HG03558 (cell line): ENCODE results near the gene KCNE2.
"Not testable (repeated sequence)": the region's sequence is repeated elsewhere in the genome, so short reads cannot be mapped to it uniquely, and the experiment has no call there.

ENCODE experiments used
- ATAC-seq: cut with Tn5 transposase; IDR thresholded peaks from one replicate; pipeline ENCODE4 v1.9.1; 2021; ENCODE audit warnings: moderate number of reproducible peaks; ENCODE audit not compliant: unreplicated experiment; ENCODE audit errors: extremely low read depth

The KCNE2 gene

DNA sequence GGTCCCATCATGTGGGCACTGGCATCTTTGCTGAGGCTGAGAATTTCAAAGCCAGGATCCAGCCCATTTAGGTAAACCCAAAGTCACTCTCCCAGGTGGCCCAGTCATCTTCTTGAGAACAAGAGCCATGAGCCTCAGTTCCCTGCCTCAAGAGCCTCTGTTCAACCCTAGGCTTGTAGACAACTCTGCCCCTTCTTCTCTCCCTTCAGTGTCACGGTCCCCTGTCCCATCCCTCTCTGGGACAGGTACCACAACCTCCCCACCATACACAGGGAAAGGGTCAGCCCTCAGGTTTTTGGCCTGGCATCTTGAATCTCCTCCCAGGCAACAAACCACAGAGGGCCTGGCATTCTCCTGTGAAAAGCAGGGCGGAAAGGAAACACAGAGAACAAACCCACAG lies 41.9 kb downstream of the KCNE2 start:
- ATAC-seq, result not testable (repeated sequence)

GRCh38 chr21:34406102-34406501 lies 42.3 kb downstream of the KCNE2 start:
- ATAC-seq, result not testable (repeated sequence)

- not testable (repeated sequence) for ATAC-seq
These were observed 42.9 kb downstream of the KCNE2 start for GRCh38 chr21:34406676-34407075.

- not testable (repeated sequence) for ATAC-seq
These were observed 43.5 kb downstream of the KCNE2 start for GRCh38 chr21:34407294-34407693.

DNA sequence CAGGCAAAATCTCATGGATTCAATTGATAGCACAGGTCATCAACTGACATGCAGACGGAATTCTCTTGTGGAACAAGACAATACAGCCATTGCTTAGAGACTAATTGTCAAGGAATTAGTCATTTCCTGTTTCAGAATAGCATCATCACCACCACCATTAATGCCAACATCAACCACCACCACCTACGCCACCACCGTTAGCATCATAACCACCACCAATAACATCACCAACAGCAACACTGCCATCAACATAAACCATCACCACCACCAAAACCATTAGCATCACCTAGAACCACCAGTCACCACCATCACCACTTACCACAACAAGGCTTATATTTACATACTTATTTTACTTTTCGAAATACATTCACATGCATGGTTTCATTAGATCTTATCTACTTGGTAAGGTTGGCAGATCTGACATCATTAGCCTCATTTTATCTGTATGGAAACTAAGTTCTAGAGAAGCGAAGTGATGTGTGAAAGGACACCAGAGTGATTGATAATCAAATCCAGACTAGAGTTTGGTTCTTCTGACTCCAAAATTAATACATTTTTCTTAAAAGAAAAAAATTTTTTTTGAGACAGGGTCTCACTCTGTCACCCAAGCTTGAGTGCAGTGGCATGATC lies 53.8 kb downstream of the KCNE2 start:
- ATAC-seq, result not testable (repeated sequence)
